ENCODE data around the gene CD164. TPM values are rescaled to one million over a fixed set of nuclear protein-coding genes. Genes with fewer than 3 reads are reported as not detected.

Gene CD164
- total and polyA plus RNA-seq, 2 of the 4 experiments (the other 2 are of a cell fraction) = 146 to 150 TPM

DNA sequence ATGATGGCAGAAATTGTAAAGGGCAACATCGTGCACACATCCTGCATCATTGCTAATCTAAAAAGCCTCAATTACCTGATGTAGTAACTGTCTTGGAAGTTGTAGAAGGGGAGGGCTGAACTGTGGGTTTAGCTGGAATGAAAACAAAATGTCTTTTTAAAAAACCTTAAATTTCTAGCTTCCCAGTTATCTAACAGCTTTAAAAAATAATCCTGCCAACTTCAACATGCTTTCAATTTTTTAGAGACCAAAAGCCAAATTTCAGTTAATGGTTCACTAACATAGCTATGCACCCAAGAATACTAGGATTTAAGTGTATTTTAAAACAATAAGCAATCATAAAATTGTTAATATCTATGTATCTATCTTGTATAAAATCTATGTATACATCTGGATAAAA is 11.9 kb downstream of the CD164 start:
- H3K14ac ChIP-seq (replicated peaks; ENCODE audit: low read depth, low read length) = no peak overlapping the region
- H2AK5ac ChIP-seq (ENCODE audit: low read depth, low read length) = no peak overlapping the region
- no peak overlapping the region for H4K91ac ChIP-seq (ENCODE audit: insufficient read depth, low read depth, low read length)
- no peak overlapping the region for H2AFZ ChIP-seq (replicated peaks; ENCODE audit: low read length, poor library complexity)
- dilution Hi-C loops (cut with HindIII; ENCODE audit: low sequenced_read_pairs, unreplicated experiment) = no loop called here
- intact Hi-C loops (cut with micrococcal nuclease) = no loop called here
- no peak overlapping the region for H3K4me2 ChIP-seq (ENCODE audit: low read depth, low read length)
- H3K9me1 ChIP-seq (ENCODE audit: insufficient read depth, low read length) = peaks cover 5% of the 10 kb centered on the region; the same call in 1 of the 2 replicates
- H4K5ac ChIP-seq (ENCODE audit: low read depth, low read length) = no peak overlapping the region
- no peak overlapping the region for H2BK20ac ChIP-seq (ENCODE audit: low read depth, low read length)
- no peak overlapping the region for H3K27ac ChIP-seq (ENCODE audit: insufficient read depth, low read length)
- no peak overlapping the region for H3K4me3 ChIP-seq (ENCODE audit: insufficient read depth, low read depth, low read length)
- DNase-seq = no peak
- ChIA-PET CTCF (no interaction called here), POLR2A (ENCODE audit: unreplicated experiment) (no interaction called here)
- H3K56ac ChIP-seq (ENCODE audit: extremely low read depth, insufficient read depth, low read length) = no peak overlapping the region
- no TSS peak for BruUV-seq (replicated peaks)
- in situ Hi-C loops (cut with MboI; ENCODE audit: low sequenced_read_pairs) = no loop called here
- no peak overlapping the region for H2BK5ac ChIP-seq (ENCODE audit: low read depth, low read length, poor library complexity, severe bottlenecking)
- H3K9ac ChIP-seq (ENCODE audit: low read depth, low read length) = no peak overlapping the region
- no peak overlapping the region for H4K8ac ChIP-seq (ENCODE audit: low read depth in 2 of 2, low read length in 2 of 2)
- no peak overlapping the region for H2BK15ac ChIP-seq (ENCODE audit: low read depth, low read length)
- no peaks in the 10 kb centered on the region for H3K27me3 ChIP-seq (ENCODE audit: control insufficient read depth, insufficient read depth, low read length)
- no CpG with 5 or more reads among the region's 1 CpG for WGBS, 2 experiments (ENCODE audit: extremely low coverage in 2 of 2, insufficient read length in 1 of 2)
- H3K4me1 ChIP-seq (ENCODE audit: control insufficient read depth, insufficient read depth, low read length) = no peaks in the 10 kb centered on the region
- no peak overlapping the region for H3K18ac ChIP-seq (ENCODE audit: low read depth, low read length)
- H3K23ac ChIP-seq (ENCODE audit: low read depth, low read length) = no peak overlapping the region
- no peak overlapping the region for H3K4ac ChIP-seq (ENCODE audit: low read depth, low read length)
- H4K20me1 ChIP-seq (ENCODE audit: insufficient read depth, low read length) = no peaks in the 10 kb centered on the region; the same call in 1 of the 2 replicates
- H2BK120ac ChIP-seq (ENCODE audit: low read depth, low read length) = no peak overlapping the region
- peaks cover 14 to 36% of the 10 kb centered on the region in 2 experiments for H3K79me1 ChIP-seq (ENCODE audit: low read depth in 1 of 2, low read length in 2 of 2)
- H2AK9ac ChIP-seq (replicated peaks; ENCODE audit: low read depth, low read length, poor library complexity) = no peak overlapping the region
- H3K9me3 ChIP-seq (ENCODE audit: control insufficient read depth, insufficient read depth, low read length) = no peaks in the 10 kb centered on the region
- TF ChIP-seq FOS (IDR thresholded peaks at IDR 0.05; ENCODE audit: low read depth, low read length) = no peak
- no peak for TF ChIP-seq RAD21 (IDR thresholded peaks at IDR 0.05; ENCODE audit: low read length)
- TF ChIP-seq MXI1 (IDR thresholded peaks at IDR 0.05; ENCODE audit: borderline replicate concordance, low read depth, low read length) = no peak
- TF ChIP-seq SMC3 (IDR thresholded peaks at IDR 0.05; ENCODE audit: low read depth, low read length) = no peak
- TF ChIP-seq NFE2L2 (IDR thresholded peaks at IDR 0.05; ENCODE audit: low read depth, low read length) = no peak
- no peak for TF ChIP-seq MAFK (IDR thresholded peaks at IDR 0.05; ENCODE audit: low read depth, low read length)
- TF ChIP-seq, protein P1, sequence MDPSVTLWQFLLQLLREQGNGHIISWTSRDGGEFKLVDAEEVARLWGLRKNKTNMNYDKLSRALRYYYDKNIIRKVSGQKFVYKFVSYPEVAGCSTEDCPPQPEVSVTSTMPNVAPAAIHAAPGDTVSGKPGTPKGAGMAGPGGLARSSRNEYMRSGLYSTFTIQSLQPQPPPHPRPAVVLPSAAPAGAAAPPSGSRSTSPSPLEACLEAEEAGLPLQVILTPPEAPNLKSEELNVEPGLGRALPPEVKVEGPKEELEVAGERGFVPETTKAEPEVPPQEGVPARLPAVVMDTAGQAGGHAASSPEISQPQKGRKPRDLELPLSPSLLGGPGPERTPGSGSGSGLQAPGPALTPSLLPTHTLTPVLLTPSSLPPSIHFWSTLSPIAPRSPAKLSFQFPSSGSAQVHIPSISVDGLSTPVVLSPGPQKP (IDR thresholded peaks at IDR 0.05; ENCODE audit: borderline replicate concordance, low read depth, low read length) = no peak
- TF ChIP-seq, protein P2, sequence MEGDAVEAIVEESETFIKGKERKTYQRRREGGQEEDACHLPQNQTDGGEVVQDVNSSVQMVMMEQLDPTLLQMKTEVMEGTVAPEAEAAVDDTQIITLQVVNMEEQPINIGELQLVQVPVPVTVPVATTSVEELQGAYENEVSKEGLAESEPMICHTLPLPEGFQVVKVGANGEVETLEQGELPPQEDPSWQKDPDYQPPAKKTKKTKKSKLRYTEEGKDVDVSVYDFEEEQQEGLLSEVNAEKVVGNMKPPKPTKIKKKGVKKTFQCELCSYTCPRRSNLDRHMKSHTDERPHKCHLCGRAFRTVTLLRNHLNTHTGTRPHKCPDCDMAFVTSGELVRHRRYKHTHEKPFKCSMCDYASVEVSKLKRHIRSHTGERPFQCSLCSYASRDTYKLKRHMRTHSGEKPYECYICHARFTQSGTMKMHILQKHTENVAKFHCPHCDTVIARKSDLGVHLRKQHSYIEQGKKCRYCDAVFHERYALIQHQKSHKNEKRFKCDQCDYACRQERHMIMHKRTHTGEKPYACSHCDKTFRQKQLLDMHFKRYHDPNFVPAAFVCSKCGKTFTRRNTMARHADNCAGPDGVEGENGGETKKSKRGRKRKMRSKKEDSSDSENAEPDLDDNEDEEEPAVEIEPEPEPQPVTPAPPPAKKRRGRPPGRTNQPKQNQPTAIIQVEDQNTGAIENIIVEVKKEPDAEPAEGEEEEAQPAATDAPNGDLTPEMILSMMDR (conservative IDR thresholded peaks at IDR 0.05; ENCODE audit: low read depth, low read length) = no peak
- no peak for ATAC-seq (ENCODE audit: low read depth)
- peaks cover 35% of the 10 kb centered on the region for H3K36me3 ChIP-seq (ENCODE audit: control insufficient read depth, insufficient read depth, low read length)
